ENCODE data around the gene SLC24A2.

Gene SLC24A2

GRCh38 chr9:19757745-19758144, 31.1 kb downstream of the SLC24A2 start:
- DNase-seq, result no peak

GRCh38 chr9:19754921-19755320, 33.9 kb downstream of the SLC24A2 start:
- DNase-seq, result no peak

- no peak for DNase-seq
These were observed 40.3 kb downstream of the SLC24A2 start for GRCh38 chr9:19748278-19749126.

DNA sequence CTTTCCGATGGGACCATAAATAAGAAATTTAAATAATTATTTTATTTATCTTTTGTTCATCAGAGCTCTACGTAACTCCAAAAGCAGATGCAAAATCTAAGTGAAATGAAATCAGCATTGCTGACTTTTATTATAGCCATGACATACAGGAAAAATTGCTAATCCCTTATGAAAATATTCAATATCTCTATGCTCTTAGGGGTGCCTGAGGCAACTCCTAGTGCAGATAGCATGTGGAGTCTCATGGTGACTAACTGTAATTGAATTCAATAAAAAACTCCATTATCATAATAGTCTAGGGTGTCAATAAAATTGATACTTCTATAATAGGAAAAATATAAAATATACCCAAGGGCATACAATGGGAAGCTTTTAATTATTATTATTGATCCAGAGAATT, 42.6 kb downstream of the SLC24A2 start:
- no peak for DNase-seq

DNA sequence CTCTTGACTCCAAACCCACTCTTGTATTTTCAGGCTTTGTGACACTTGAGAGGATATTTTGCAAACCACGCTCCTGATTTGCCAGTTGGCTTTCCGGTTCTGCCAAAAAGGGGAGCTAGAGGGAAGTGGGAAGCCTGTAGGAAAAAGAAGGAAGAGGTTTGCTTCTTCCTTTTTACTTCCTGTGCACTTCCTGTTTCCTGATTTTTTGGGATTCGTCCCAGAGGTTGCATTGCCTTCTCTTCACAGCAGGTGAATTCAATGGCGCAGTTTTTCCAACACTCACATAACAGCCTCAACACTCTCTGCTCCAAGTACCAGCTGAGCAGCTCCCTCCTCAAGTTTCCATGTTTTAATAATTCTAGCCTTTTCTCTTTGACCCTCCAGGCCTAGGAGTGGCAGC, 47.7 kb downstream of the SLC24A2 start:
- no peak for DNase-seq

Data from activated gamma-delta T cell treated with Interleukin-2 at 50 U/mL for 16 hours (primary cell).